Measurements from ENCODE around the gene FAM83F.

The FAM83F gene

GRCh38 chr22:40076702-40077645, 82.2 kb downstream of the FAM83F start:
- no peak for DNase-seq

- DNase-seq, result no peak
These were observed 82.9 kb downstream of the FAM83F start for GRCh38 chr22:40077646-40078016.

- DNase-seq, result no peak
These were observed 86.9 kb downstream of the FAM83F start for GRCh38 chr22:40081662-40082061.

DNA sequence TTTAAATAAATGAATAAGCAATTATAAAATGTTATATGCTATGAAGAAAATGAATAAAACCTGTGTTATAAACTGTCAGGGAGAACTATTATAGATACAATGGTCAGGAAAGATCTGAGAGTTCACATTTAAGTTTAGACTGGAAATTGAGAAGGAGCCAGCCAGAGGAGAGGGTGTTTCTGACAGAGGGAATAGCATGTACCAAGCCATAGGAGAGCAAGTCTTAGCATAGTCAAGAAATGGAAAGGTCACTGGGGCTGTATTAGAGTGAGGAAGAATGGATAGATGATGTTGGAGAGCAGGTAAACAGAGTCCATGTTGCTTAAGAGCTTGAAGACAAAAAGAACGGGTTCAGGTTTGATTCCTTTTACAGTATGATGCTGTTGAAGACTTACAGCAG, 87.4 kb downstream of the FAM83F start:
- no peak for DNase-seq

GRCh38 chr22:40083794-40084193, 89.0 kb downstream of the FAM83F start:
- DNase-seq, result no peak

GRCh38 chr22:40084246-40084645, 89.5 kb downstream of the FAM83F start:
- no peak for DNase-seq

DNA sequence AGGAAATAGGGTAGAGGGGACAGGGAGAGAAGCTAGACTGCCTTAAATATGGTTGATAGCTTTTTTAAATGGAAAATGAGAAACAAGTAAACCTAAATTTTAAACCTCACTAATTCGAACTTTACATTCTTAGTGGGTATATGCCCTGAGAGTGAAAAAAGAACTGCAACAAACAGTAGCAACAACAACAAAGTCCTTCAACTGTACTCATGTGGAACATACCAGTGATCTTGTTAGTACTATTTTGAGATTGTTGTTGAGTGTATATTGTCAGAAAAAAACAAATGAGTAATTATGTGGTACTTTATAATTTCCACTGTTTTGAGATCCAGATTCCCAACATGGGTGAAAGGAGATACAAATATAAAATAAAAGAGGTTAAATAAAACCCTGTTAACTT, 94.1 kb downstream of the FAM83F start:
- no peak for DNase-seq

Data from stimulated activated CD4-positive, alpha-beta T cell treated with anti-CD3 and anti-CD28 coated beads, Interleukin-4, amount 100 ng/mL, for 24 hours (primary cell).